GM23338 (cell line): Measurements from ENCODE around the gene KDM4C. TPM values are rescaled to one million over a fixed set of nuclear protein-coding genes. Genes with fewer than 3 reads are reported as not detected.
A peak's percentile ranks its signal among the peaks of the same experiment; 100 is the strongest.

Experiments used
- ATAC-seq: fragments of 200-7000 bp; cut with Tn5 transposase; 3 replicates; pipeline ENCODE4 v1.9.1; 2020
- DNase-seq: peaks from one replicate; pipeline ENCODE4 v3.0.0-alpha.2; 2015; ENCODE audit warnings: low spot score
- H2AFZ ChIP-seq: fragments of 200-600 bp; sonication (generic); 2 replicates; pipeline ENCODE4 v1.8.0; 2016; ENCODE audit warnings: antibody characterized with exemption, mild to moderate bottlenecking, moderate library complexity
- H3F3A ChIP-seq: fragments of 200-600 bp; sonication (generic); replicated peaks from 2 replicates; pipeline ENCODE4 v1.8.0; 2017; ENCODE audit warnings: antibody characterized with exemption, mixed run types, low read depth
- H3K27ac ChIP-seq: fragments of 200-600 bp; sonication (generic); 2 replicates; pipeline ENCODE4 v1.6.1; 2016; ENCODE audit warnings: low read depth
- H3K27me3 ChIP-seq: fragments of 200-600 bp; sonication (generic); 2 replicates; pipeline ENCODE4 v1.8.0; 2016; ENCODE audit warnings: mild to moderate bottlenecking, mixed run types, moderate library complexity; ENCODE audit not compliant: insufficient read depth
- H3K36me3 ChIP-seq: fragments of 200-600 bp; sonication (generic); 2 replicates; pipeline ENCODE4 v1.8.0; 2016; ENCODE audit warnings: mild to moderate bottlenecking; ENCODE audit not compliant: insufficient read depth
- H3K4me1 ChIP-seq: fragments of 200-600 bp; sonication (generic); 2 replicates; pipeline ENCODE4 v1.8.0; 2016; ENCODE audit warnings: mild to moderate bottlenecking, moderate library complexity; ENCODE audit not compliant: insufficient read depth
- H3K4me2 ChIP-seq: fragments of 200-600 bp; sonication (generic); 2 replicates; pipeline ENCODE4 v1.7.1; 2017; ENCODE audit warnings: mixed run types
- H3K4me3 ChIP-seq: fragments of 200-600 bp; sonication (generic); 2 replicates; pipeline ENCODE4 v1.6.1; 2016; ENCODE audit warnings: mixed run types
- H3K79me2 ChIP-seq: fragments of 200-600 bp; sonication (generic); replicated peaks from 2 replicates; pipeline ENCODE4 v1.8.0; 2017; ENCODE audit warnings: mild to moderate bottlenecking; ENCODE audit not compliant: insufficient read depth
- H3K9me2 ChIP-seq: fragments of 200-600 bp; sonication (generic); 2 replicates; pipeline ENCODE4 v1.8.0; 2017; ENCODE audit not compliant: insufficient read depth
- H4K20me1 ChIP-seq: fragments of 200-600 bp; sonication (generic); replicated peaks from 2 replicates; pipeline ENCODE4 v1.8.0; 2017; ENCODE audit warnings: mild to moderate bottlenecking; ENCODE audit not compliant: insufficient read depth
- H3K27ac Mint-ChIP-seq: 2 replicates; pipeline ENCODE4 v1.8.0; 2020; ENCODE audit warnings: inconsistent platforms, mild to moderate bottlenecking, moderate library complexity, mixed read lengths
- H3K27me3 Mint-ChIP-seq: 3 replicates; pipeline ENCODE4 v1.8.0; 2022; ENCODE audit warnings: low read depth, mild to moderate bottlenecking, moderate library complexity, mixed read lengths, inconsistent platforms; ENCODE audit not compliant: insufficient read depth, poor library complexity
- H3K36me3 Mint-ChIP-seq: 3 replicates; pipeline ENCODE4 v1.8.0; 2021; ENCODE audit warnings: low read depth, mild to moderate bottlenecking, inconsistent platforms, moderate library complexity, mixed read lengths
- H3K4me1 Mint-ChIP-seq: 3 replicates; pipeline ENCODE4 v1.8.0; 2020; ENCODE audit warnings: mild to moderate bottlenecking, inconsistent platforms, mixed read lengths
- H3K4me3 Mint-ChIP-seq: 3 replicates; pipeline ENCODE4 v1.8.0; 2021; ENCODE audit warnings: moderate library complexity, mild to moderate bottlenecking, inconsistent platforms, mixed read lengths
- H3K9me3 Mint-ChIP-seq: 3 replicates; pipeline ENCODE4 v1.8.0; 2020; ENCODE audit warnings: moderate library complexity, mild to moderate bottlenecking, inconsistent platforms, mixed read lengths
- CREB1 ChIP-seq: fragments of 250-450 bp; sonication (Bioruptor Pico); IDR thresholded peaks from 2 replicates; pipeline ENCODE4 v1.5.0; 2020; ENCODE audit warnings: low read depth, mild to moderate bottlenecking, moderate library complexity
- EZH2 ChIP-seq: fragments of 200-600 bp; sonication (generic); IDR thresholded peaks from one replicate; pipeline ENCODE4 v1.8.0; 2017; ENCODE audit warnings: antibody characterized with exemption, mild to moderate bottlenecking, low read depth; ENCODE audit not compliant: unreplicated experiment
- EZH2phosphoT487 ChIP-seq: fragments of 200-600 bp; sonication (generic); IDR thresholded peaks from one replicate; pipeline ENCODE4 v1.8.1; 2018; ENCODE audit warnings: antibody characterized with exemption; ENCODE audit not compliant: unreplicated experiment
- JUNB ChIP-seq: IDR thresholded peaks from one replicate; pipeline ENCODE4 v1.6.1; 2016; ENCODE audit warnings: antibody characterized with exemption; ENCODE audit not compliant: unreplicated experiment
- NANOG ChIP-seq: IDR thresholded peaks from 2 replicates; pipeline ENCODE4 v1.6.1; 2016; ENCODE audit warnings: antibody characterized with exemption, borderline replicate concordance
- POLR2AphosphoS5 ChIP-seq: IDR thresholded peaks from 2 replicates; pipeline ENCODE4 v1.6.1; 2016; ENCODE audit warnings: antibody characterized with exemption, low read depth
- STAT1 ChIP-seq: IDR thresholded peaks from one replicate; pipeline ENCODE4 v1.6.1; 2016; ENCODE audit warnings: antibody characterized with exemption; ENCODE audit not compliant: unreplicated experiment
- ZNF114 ChIP-seq: fragments of 250-450 bp; sonication (Bioruptor Pico); IDR thresholded peaks from 2 replicates; pipeline ENCODE4 v1.5.0; 2020; ENCODE audit warnings: mild to moderate bottlenecking, moderate library complexity
- ZNF331 ChIP-seq: fragments of 250-450 bp; sonication (Bioruptor Pico); IDR thresholded peaks from 2 replicates; pipeline ENCODE4 v1.5.0; 2020; ENCODE audit warnings: low read depth, mild to moderate bottlenecking, moderate library complexity
- polyA plus RNA-seq: library from polyadenylated mRNA; unstranded; fragments of >200 nt; fragmentation: Nextera tagmentation; extraction: Ambion mirVana; gene quantifications from 2 replicates; pipeline ENCODE4 v1.2.1, GENCODE V29; 2016
- total RNA-seq: library from RNA; depleted of rRNA; stranded (reverse); fragments of >200 nt; shearing (Covaris generic); gene quantifications from 2 replicates; pipeline ENCODE4 v1.2.3, GENCODE V29; 2014
- TF ChIP-seq, protein P1 (sequence below): IDR thresholded peaks from one replicate; pipeline ENCODE4 v1.6.1; 2018; ENCODE audit warnings: antibody characterized with exemption; ENCODE audit not compliant: unreplicated experiment
- TF ChIP-seq, protein P2 (sequence below): fragments of 250-450 bp; sonication (Bioruptor Pico); IDR thresholded peaks from 2 replicates; pipeline ENCODE4 v1.5.0; 2020; ENCODE audit warnings: mild to moderate bottlenecking, moderate library complexity
- TF ChIP-seq, protein P3 (sequence below), 2 experiments: fragments of 200-600 bp in 1 of 2; sonication (generic) in 1 of 2; conservative IDR thresholded peaks; 2 replicates each; pipeline versions ENCODE4 v1.5.1 to v1.6.1; 2016 to 2017; ENCODE audit warnings: antibody characterized with exemption in 2 of 2, low read depth in 2 of 2, mild to moderate bottlenecking in 2 of 2, moderate library complexity in 1 of 2
- TF ChIP-seq, protein P4 (sequence below): IDR thresholded peaks from 2 replicates; pipeline ENCODE4 v1.6.1; 2016; ENCODE audit warnings: antibody characterized with exemption

The KDM4C gene
- total and polyA plus RNA-seq, 2 experiments from 2014 or later: 12.0 to 43.8 TPM

DNA sequence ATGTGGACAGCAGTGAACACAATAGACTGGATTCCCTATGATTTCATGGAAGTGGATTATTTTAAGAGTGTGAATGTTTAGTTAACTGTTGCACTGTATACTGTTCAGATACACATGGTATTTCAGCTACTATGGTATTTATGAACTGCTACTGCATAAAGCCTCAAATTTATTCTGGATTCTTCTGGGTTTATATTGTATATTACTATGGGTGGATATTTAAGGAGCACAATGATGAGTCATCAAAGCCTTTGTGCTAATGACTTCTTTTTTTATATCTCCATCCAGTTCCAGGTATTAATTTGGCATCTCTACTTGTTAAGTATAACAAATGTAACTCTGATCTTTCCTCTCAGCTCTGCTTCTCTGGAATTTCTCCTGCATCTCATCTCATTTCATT, 6.8 kb downstream of the KDM4C start (continued):
- TF ChIP-seq CREB1 (CRISPR knock-in tag) (no peak), NANOG (no peak)

DNA sequence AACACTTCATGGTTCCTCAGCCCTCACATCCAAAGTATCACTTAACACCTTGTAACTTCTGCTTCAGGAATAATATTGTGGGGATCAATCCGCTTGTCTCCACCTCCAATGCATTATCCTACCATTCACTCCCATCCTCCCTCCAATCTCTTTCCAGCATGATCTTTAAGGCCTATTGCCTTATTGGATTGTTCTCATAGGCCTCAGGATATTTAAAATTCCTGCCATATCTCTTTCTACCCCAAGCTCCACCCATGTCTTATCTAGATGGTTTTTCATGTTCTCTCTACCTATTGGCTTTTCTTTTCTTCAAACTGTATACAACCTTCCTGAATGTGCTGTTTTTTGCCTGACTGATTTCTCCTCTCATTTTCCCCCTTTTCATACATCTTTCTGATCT, 7.2 kb downstream of the KDM4C start:
- Histone ChIP-seq H4K20me1 (no peaks in the 10 kb centered on the region), H2AFZ (no peak overlapping the region), H3K27ac (peak overlapping the region; percentile 91), H3F3A (peaks cover 6% of the 10 kb centered on the region), H3K4me2 (peak overlapping the region; percentile 60), H3K27me3 (no peaks in the 10 kb centered on the region), H3K9me2 (no peaks in the 10 kb centered on the region), H3K4me1 (peaks cover 61% of the 10 kb centered on the region), H3K4me3 (peak overlapping the region; percentile 23), H3K36me3 (no peaks in the 10 kb centered on the region), H3K79me2 (peaks cover 93% of the 10 kb centered on the region)
- Mint-ChIP-seq H3K27me3 (peaks cover 9% of the 10 kb centered on the region), H3K27ac (peak overlapping the region; percentile 86), H3K9me3 (no peaks in the 10 kb centered on the region), H3K4me3 (peak overlapping the region; percentile 45; the same call in 2 of the 3 replicates), H3K36me3 (peaks cover 5% of the 10 kb centered on the region; the same call in 2 of the 3 replicates), H3K4me1 (peaks cover 56% of the 10 kb centered on the region)
- DNase-seq (peak; percentile 36), ATAC-seq (peak; percentile 29; the same call in 2 of the 3 replicates)
- TF ChIP-seq EZH2: no peak
- TF ChIP-seq ZNF114: no peak
- no peak for TF ChIP-seq NANOG
- no peak for TF ChIP-seq POLR2AphosphoS5
- TF ChIP-seq, protein P1, sequence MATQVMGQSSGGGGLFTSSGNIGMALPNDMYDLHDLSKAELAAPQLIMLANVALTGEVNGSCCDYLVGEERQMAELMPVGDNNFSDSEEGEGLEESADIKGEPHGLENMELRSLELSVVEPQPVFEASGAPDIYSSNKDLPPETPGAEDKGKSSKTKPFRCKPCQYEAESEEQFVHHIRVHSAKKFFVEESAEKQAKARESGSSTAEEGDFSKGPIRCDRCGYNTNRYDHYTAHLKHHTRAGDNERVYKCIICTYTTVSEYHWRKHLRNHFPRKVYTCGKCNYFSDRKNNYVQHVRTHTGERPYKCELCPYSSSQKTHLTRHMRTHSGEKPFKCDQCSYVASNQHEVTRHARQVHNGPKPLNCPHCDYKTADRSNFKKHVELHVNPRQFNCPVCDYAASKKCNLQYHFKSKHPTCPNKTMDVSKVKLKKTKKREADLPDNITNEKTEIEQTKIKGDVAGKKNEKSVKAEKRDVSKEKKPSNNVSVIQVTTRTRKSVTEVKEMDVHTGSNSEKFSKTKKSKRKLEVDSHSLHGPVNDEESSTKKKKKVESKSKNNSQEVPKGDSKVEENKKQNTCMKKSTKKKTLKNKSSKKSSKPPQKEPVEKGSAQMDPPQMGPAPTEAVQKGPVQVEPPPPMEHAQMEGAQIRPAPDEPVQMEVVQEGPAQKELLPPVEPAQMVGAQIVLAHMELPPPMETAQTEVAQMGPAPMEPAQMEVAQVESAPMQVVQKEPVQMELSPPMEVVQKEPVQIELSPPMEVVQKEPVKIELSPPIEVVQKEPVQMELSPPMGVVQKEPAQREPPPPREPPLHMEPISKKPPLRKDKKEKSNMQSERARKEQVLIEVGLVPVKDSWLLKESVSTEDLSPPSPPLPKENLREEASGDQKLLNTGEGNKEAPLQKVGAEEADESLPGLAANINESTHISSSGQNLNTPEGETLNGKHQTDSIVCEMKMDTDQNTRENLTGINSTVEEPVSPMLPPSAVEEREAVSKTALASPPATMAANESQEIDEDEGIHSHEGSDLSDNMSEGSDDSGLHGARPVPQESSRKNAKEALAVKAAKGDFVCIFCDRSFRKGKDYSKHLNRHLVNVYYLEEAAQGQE: no peak
- no peak for TF ChIP-seq EZH2phosphoT487
- TF ChIP-seq, protein P2, sequence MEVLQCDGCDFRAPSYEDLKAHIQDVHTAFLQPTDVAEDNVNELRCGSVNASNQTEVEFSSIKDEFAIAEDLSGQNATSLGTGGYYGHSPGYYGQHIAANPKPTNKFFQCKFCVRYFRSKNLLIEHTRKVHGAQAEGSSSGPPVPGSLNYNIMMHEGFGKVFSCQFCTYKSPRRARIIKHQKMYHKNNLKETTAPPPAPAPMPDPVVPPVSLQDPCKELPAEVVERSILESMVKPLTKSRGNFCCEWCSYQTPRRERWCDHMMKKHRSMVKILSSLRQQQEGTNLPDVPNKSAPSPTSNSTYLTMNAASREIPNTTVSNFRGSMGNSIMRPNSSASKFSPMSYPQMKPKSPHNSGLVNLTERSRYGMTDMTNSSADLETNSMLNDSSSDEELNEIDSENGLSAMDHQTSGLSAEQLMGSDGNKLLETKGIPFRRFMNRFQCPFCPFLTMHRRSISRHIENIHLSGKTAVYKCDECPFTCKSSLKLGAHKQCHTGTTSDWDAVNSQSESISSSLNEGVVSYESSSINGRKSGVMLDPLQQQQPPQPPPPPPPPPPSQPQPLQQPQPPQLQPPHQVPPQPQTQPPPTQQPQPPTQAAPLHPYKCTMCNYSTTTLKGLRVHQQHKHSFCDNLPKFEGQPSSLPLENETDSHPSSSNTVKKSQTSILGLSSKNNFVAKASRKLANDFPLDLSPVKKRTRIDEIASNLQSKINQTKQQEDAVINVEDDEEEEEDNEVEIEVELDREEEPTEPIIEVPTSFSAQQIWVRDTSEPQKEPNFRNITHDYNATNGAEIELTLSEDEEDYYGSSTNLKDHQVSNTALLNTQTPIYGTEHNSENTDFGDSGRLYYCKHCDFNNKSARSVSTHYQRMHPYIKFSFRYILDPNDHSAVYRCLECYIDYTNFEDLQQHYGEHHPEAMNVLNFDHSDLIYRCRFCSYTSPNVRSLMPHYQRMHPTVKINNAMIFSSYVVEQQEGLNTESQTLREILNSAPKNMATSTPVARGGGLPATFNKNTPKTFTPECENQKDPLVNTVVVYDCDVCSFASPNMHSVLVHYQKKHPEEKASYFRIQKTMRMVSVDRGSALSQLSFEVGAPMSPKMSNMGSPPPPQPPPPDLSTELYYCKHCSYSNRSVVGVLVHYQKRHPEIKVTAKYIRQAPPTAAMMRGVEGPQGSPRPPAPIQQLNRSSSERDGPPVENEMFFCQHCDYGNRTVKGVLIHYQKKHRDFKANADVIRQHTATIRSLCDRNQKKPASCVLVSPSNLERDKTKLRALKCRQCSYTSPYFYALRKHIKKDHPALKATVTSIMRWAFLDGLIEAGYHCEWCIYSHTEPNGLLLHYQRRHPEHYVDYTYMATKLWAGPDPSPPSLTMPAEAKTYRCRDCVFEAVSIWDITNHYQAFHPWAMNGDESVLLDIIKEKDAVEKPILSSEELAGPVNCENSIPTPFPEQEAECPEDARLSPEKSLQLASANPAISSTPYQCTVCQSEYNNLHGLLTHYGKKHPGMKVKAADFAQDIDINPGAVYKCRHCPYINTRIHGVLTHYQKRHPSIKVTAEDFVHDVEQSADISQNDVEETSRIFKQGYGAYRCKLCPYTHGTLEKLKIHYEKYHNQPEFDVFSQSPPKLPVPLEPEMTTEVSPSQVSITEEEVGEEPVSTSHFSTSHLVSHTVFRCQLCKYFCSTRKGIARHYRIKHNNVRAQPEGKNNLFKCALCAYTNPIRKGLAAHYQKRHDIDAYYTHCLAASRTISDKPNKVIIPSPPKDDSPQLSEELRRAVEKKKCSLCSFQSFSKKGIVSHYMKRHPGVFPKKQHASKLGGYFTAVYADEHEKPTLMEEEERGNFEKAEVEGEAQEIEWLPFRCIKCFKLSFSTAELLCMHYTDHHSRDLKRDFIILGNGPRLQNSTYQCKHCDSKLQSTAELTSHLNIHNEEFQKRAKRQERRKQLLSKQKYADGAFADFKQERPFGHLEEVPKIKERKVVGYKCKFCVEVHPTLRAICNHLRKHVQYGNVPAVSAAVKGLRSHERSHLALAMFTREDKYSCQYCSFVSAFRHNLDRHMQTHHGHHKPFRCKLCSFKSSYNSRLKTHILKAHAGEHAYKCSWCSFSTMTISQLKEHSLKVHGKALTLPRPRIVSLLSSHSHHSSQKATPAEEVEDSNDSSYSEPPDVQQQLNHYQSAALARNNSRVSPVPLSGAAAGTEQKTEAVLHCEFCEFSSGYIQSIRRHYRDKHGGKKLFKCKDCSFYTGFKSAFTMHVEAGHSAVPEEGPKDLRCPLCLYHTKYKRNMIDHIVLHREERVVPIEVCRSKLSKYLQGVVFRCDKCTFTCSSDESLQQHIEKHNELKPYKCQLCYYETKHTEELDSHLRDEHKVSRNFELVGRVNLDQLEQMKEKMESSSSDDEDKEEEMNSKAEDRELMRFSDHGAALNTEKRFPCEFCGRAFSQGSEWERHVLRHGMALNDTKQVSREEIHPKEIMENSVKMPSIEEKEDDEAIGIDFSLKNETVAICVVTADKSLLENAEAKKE (CRISPR knock-in tag): no peak
- no peak for TF ChIP-seq JUNB
- TF ChIP-seq, protein P3, sequence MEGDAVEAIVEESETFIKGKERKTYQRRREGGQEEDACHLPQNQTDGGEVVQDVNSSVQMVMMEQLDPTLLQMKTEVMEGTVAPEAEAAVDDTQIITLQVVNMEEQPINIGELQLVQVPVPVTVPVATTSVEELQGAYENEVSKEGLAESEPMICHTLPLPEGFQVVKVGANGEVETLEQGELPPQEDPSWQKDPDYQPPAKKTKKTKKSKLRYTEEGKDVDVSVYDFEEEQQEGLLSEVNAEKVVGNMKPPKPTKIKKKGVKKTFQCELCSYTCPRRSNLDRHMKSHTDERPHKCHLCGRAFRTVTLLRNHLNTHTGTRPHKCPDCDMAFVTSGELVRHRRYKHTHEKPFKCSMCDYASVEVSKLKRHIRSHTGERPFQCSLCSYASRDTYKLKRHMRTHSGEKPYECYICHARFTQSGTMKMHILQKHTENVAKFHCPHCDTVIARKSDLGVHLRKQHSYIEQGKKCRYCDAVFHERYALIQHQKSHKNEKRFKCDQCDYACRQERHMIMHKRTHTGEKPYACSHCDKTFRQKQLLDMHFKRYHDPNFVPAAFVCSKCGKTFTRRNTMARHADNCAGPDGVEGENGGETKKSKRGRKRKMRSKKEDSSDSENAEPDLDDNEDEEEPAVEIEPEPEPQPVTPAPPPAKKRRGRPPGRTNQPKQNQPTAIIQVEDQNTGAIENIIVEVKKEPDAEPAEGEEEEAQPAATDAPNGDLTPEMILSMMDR (conservative IDR thresholded peaks at IDR 0.05; ENCODE audit: low read depth in 2 of 2): no peak
- no peak for TF ChIP-seq CREB1 (CRISPR knock-in tag)
- TF ChIP-seq, protein P4, sequence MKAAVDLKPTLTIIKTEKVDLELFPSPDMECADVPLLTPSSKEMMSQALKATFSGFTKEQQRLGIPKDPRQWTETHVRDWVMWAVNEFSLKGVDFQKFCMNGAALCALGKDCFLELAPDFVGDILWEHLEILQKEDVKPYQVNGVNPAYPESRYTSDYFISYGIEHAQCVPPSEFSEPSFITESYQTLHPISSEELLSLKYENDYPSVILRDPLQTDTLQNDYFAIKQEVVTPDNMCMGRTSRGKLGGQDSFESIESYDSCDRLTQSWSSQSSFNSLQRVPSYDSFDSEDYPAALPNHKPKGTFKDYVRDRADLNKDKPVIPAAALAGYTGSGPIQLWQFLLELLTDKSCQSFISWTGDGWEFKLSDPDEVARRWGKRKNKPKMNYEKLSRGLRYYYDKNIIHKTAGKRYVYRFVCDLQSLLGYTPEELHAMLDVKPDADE: no peak
- no peak for TF ChIP-seq STAT1
- TF ChIP-seq ZNF331 (CRISPR knock-in tag): no peak
